Bronchus fibroblast of lung (primary cell): ENCODE data around the gene SLCO1C1. TPM values are rescaled to one million over a fixed set of nuclear protein-coding genes. Genes with fewer than 3 reads are reported as not detected.

Experiments
- total RNA-seq: library from RNA; depleted of rRNA; stranded (reverse); fragments of >200 nt; gene quantifications from 2 replicates; pipeline ENCODE4 v1.2.3, GENCODE V29; 2015

Gene SLCO1C1, protein sequence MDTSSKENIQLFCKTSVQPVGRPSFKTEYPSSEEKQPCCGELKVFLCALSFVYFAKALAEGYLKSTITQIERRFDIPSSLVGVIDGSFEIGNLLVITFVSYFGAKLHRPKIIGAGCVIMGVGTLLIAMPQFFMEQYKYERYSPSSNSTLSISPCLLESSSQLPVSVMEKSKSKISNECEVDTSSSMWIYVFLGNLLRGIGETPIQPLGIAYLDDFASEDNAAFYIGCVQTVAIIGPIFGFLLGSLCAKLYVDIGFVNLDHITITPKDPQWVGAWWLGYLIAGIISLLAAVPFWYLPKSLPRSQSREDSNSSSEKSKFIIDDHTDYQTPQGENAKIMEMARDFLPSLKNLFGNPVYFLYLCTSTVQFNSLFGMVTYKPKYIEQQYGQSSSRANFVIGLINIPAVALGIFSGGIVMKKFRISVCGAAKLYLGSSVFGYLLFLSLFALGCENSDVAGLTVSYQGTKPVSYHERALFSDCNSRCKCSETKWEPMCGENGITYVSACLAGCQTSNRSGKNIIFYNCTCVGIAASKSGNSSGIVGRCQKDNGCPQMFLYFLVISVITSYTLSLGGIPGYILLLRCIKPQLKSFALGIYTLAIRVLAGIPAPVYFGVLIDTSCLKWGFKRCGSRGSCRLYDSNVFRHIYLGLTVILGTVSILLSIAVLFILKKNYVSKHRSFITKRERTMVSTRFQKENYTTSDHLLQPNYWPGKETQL
- 1.2 TPM in 1 of 2 replicates, not detected in the other for total RNA-seq

DNA sequence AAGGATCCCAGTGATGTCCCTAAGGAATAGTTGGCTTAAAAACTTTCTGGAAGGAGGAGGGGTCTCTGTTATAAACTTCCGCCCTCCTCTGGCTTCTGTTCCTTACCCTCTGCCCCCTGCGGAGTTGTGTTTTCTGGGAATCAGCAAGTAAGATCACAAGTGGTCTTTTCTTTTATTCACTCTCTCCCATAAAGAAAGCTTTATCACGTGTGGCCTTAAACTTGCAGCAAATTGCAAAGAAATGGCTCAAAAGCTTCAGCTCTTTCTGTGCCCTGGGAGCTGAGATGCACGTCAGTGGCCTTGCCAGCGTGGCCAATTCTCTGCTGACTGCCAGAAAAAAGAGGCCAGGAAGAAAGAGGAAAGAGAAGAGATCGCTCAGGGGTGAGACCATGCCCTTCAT is at the start of gene SLCO1C1:
TSS of gene SLCO1C1 (plus strand) at position 101 of the 400 bp plus-strand sequence. CDS start 4,245 bp downstream, outside the sequence.

Other genes with a start within 250 kb of the SLCO1C1 start
- not detected in 2 replicates for gene SLCO1B3, start 115.4 kb downstream of the SLCO1C1 start, total RNA-seq